ENCODE results near the gene CEP104. TPM values are rescaled to one million over a fixed set of nuclear protein-coding genes. Genes with fewer than 3 reads are reported as not detected.

CEP104 gene
- total and polyA plus RNA-seq, 10 of the 15 experiments (the other 5 are each of a cell fraction or from before 2014, with no cell fraction given): 7.2 to 34.8 (median 19.3) TPM

- Histone ChIP-seq H3K9me3 (replicated peaks; ENCODE audit: control insufficient read depth, insufficient read depth, low read length) (no peaks in the 10 kb centered on the region), H3K27me3 (replicated peaks in 1 of 2; ENCODE audit: control insufficient read depth in 2 of 2, insufficient read depth in 2 of 2, low read length in 1 of 2) (no peaks in the 10 kb centered on the region), H3K4me1 (ENCODE audit: control insufficient read depth, insufficient read depth, low read length) (peaks cover 16% of the 10 kb centered on the region), H3K4me3 (no peak overlapping the region), H3K9ac (ENCODE audit: control insufficient read depth, insufficient read depth, low read length) (no peak overlapping the region), H3K79me2 (ENCODE audit: control insufficient read depth, insufficient read depth, low read length) (peaks cover 3% of the 10 kb centered on the region), H3K36me3 (ENCODE audit: control insufficient read depth in 2 of 2, insufficient read depth in 2 of 2, low read length in 1 of 2) (peaks cover 11 to 17% of the 10 kb centered on the region in 2 experiments), H2AFZ (ENCODE audit: control insufficient read depth, low read depth, low read length) (no peak overlapping the region), H4K20me1 (ENCODE audit: control insufficient read depth, insufficient read depth) (no peaks in the 10 kb centered on the region), H3K27ac (ENCODE audit: control insufficient read depth, insufficient read depth) (no peak overlapping the region), H3K4me2 (ENCODE audit: control insufficient read depth, insufficient read depth) (no peak overlapping the region)
- BruUV-seq (replicated peaks): no TSS peak
- ATAC-seq (no peak), FAIRE-seq (no peak), DNase-seq (ENCODE audit: low read depth, low spot score) (no peak)
- intact Hi-C loops (cut with micrococcal nuclease; ENCODE audit: unreplicated experiment): no loop called here
- ChIA-PET POLR2A (no interaction called here), CTCF (interaction anchor here (1.3 kb wide), 1 partner anchor 8 kb away, joined by 4 read pairs; the partner anchor contains the start of gene C1orf174), RAD21 (ENCODE audit: unreplicated experiment) (no interaction called here), SMC1A (ENCODE audit: uncharacterized antibody, unreplicated experiment) (no interaction called here)
- 92% methylated on average over 17 of the region's 17 CpGs for WGBS (ENCODE audit: insufficient coverage, insufficient replicate concordance, low lambda C conversion rate, missing lambda C conversion rate)
- in situ Hi-C loops (cut with MboI): no loop called here
- no peak for TF ChIP-seq NBN (IDR thresholded peaks at IDR 0.05)
- TF ChIP-seq PAX5 (IDR thresholded peaks at IDR 0.05; ENCODE audit: borderline replicate concordance, low read depth, low read length): no peak
- no peak for TF ChIP-seq PAX8 (IDR thresholded peaks at IDR 0.05)
- TF ChIP-seq NKRF (conservative IDR thresholded peaks at IDR 0.05): no peak
- no peak for TF ChIP-seq ASH2L (IDR thresholded peaks at IDR 0.05; ENCODE audit: borderline replicate concordance, low read depth)
- no peak for TF ChIP-seq CTCF (IDR thresholded peaks at IDR 0.05 in 2 of 3, conservative IDR thresholded peaks at IDR 0.05 in 1 of 3; ENCODE audit: control insufficient read depth in 2 of 3, extremely low read depth in 1 of 3, insufficient read depth in 1 of 3, low read depth in 3 of 3, low read length in 3 of 3)
- TF ChIP-seq CBX3 (IDR thresholded peaks at IDR 0.05; ENCODE audit: borderline replicate concordance, low read depth): no peak
- TF ChIP-seq REST (IDR thresholded peaks at IDR 0.05; ENCODE audit: low read depth, low read length): no peak
- TF ChIP-seq HDAC2 (IDR thresholded peaks at IDR 0.05): no peak
- no peak for TF ChIP-seq BACH1 (IDR thresholded peaks at IDR 0.05; ENCODE audit: borderline replicate concordance)
- no peak for TF ChIP-seq HSF1 (IDR thresholded peaks at IDR 0.05; ENCODE audit: low read depth, low read length)
Observed at GRCh38 chr1:3891329-3891865, 34.4 kb upstream of the CEP104 start.
